ENCODE measurements around the gene SPATA22. TPM values are rescaled to one million over a fixed set of nuclear protein-coding genes. Genes with fewer than 3 reads are reported as not detected.

Gene SPATA22
- total and polyA plus RNA-seq, 9 of the 15 experiments (the other 6 are each of a cell fraction or from before 2014, with no cell fraction given), result 0.17 to 0.77 (median 0.44) TPM

DNA sequence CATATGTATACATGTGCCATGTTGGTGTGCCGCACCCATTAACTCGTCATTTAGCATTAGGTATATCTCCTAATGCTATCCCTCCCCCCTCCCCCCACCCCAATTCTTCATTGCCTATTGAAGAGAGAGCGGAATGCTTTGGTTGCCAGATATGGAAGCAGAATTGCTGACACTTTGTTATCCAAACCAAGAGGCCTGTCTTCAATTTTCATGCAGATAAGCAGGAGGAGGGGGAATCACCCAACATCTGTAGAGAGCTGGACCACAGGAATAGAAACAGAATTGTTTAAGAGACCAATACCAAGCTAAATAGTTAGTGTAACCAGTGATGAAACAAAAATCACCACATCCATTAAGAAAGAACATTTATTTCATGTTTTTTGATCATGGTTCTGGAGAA lies 11.2 kb upstream of the SPATA22 start:
- no peak for FAIRE-seq
- Histone ChIP-seq H3K4me2 (ENCODE audit: insufficient read depth, low read length) (no peak overlapping the region), H3K79me2 (ENCODE audit: control insufficient read depth, insufficient read depth, low read length) (no peaks in the 10 kb centered on the region), H2AFZ (ENCODE audit: low read depth, low read length) (no peak overlapping the region), H3K27ac (ENCODE audit: extremely low read depth, low read depth, low read length) (no peak overlapping the region), H3K27me3 (ENCODE audit: control insufficient read depth in 2 of 2, insufficient read depth in 2 of 2, low read length in 2 of 2) (peaks cover 0 to 4% of the 10 kb centered on the region in 2 experiments; a peak in 1 of 5 replicates), H3K4me1 (replicated peaks in 1 of 2; ENCODE audit: control insufficient read depth in 2 of 2, insufficient read depth in 2 of 2, low read length in 2 of 2) (no peaks in the 10 kb centered on the region), H4K20me1 (replicated peaks; ENCODE audit: control insufficient read depth, insufficient read depth, low read length) (no peaks in the 10 kb centered on the region), H3K4me3 (no peak overlapping the region), H3K9me1 (ENCODE audit: control insufficient read depth, insufficient read depth, low read length) (no peaks in the 10 kb centered on the region), H3K9ac (ENCODE audit: insufficient read depth in 1 of 2, low read depth in 2 of 2, low read length in 2 of 2) (no peak overlapping the region), H3K36me3 (ENCODE audit: control insufficient read depth, insufficient read depth, low read length) (no peaks in the 10 kb centered on the region), H3K9me3 (replicated peaks; ENCODE audit: control insufficient read depth, insufficient read depth, low read depth, low read length) (no peaks in the 10 kb centered on the region)
- CTCF ChIA-PET (ENCODE audit: low intra/inter-chr PET ratio), result no interaction called here
- no peak for ATAC-seq
- WGBS (ENCODE audit: insufficient coverage, low coverage, missing lambda C conversion rate), result 0% methylated on average over 1 of the region's 3 CpGs
- no peak for DNase-seq (ENCODE audit: extremely low read depth in 1 of 4, low spot score in 3 of 4)
- BruUV-seq (replicated peaks), result no TSS peak
- in situ Hi-C loops (cut with MboI) (no loop called here), intact Hi-C loops (cut with micrococcal nuclease) (no loop called here)
- POLR2A ChIA-PET, result no interaction called here
- no peak for TF ChIP-seq RNF2 (IDR thresholded peaks at IDR 0.05)
- TF ChIP-seq, protein P1, sequence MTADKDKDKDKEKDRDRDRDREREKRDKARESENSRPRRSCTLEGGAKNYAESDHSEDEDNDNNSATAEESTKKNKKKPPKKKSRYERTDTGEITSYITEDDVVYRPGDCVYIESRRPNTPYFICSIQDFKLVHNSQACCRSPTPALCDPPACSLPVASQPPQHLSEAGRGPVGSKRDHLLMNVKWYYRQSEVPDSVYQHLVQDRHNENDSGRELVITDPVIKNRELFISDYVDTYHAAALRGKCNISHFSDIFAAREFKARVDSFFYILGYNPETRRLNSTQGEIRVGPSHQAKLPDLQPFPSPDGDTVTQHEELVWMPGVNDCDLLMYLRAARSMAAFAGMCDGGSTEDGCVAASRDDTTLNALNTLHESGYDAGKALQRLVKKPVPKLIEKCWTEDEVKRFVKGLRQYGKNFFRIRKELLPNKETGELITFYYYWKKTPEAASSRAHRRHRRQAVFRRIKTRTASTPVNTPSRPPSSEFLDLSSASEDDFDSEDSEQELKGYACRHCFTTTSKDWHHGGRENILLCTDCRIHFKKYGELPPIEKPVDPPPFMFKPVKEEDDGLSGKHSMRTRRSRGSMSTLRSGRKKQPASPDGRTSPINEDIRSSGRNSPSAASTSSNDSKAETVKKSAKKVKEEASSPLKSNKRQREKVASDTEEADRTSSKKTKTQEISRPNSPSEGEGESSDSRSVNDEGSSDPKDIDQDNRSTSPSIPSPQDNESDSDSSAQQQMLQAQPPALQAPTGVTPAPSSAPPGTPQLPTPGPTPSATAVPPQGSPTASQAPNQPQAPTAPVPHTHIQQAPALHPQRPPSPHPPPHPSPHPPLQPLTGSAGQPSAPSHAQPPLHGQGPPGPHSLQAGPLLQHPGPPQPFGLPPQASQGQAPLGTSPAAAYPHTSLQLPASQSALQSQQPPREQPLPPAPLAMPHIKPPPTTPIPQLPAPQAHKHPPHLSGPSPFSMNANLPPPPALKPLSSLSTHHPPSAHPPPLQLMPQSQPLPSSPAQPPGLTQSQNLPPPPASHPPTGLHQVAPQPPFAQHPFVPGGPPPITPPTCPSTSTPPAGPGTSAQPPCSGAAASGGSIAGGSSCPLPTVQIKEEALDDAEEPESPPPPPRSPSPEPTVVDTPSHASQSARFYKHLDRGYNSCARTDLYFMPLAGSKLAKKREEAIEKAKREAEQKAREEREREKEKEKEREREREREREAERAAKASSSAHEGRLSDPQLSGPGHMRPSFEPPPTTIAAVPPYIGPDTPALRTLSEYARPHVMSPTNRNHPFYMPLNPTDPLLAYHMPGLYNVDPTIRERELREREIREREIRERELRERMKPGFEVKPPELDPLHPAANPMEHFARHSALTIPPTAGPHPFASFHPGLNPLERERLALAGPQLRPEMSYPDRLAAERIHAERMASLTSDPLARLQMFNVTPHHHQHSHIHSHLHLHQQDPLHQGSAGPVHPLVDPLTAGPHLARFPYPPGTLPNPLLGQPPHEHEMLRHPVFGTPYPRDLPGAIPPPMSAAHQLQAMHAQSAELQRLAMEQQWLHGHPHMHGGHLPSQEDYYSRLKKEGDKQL (CRISPR knock-in tag; IDR thresholded peaks at IDR 0.05; ENCODE audit: borderline replicate concordance), result no peak
- TF ChIP-seq, protein P2, sequence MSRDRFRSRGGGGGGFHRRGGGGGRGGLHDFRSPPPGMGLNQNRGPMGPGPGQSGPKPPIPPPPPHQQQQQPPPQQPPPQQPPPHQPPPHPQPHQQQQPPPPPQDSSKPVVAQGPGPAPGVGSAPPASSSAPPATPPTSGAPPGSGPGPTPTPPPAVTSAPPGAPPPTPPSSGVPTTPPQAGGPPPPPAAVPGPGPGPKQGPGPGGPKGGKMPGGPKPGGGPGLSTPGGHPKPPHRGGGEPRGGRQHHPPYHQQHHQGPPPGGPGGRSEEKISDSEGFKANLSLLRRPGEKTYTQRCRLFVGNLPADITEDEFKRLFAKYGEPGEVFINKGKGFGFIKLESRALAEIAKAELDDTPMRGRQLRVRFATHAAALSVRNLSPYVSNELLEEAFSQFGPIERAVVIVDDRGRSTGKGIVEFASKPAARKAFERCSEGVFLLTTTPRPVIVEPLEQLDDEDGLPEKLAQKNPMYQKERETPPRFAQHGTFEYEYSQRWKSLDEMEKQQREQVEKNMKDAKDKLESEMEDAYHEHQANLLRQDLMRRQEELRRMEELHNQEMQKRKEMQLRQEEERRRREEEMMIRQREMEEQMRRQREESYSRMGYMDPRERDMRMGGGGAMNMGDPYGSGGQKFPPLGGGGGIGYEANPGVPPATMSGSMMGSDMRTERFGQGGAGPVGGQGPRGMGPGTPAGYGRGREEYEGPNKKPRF (IDR thresholded peaks at IDR 0.05; ENCODE audit: low read depth, low read length), result no peak
- no peak for TF ChIP-seq ELF1 (tag; IDR thresholded peaks at IDR 0.05)
- no peak for TF ChIP-seq TFAP4 (CRISPR knock-in tag; IDR thresholded peaks at IDR 0.05; ENCODE audit: borderline replicate concordance)
- no peak for TF ChIP-seq HNRNPK (IDR thresholded peaks at IDR 0.05; ENCODE audit: low read depth, low read length, poor library complexity, severe bottlenecking)
- no peak for TF ChIP-seq CHD1 (IDR thresholded peaks at IDR 0.05; ENCODE audit: low read length)
- no peak for TF ChIP-seq THRAP3 (IDR thresholded peaks at IDR 0.05; ENCODE audit: borderline replicate concordance)
- no peak for TF ChIP-seq HLTF (IDR thresholded peaks at IDR 0.05)
- no peak for TF ChIP-seq ESRRB (CRISPR knock-in tag; IDR thresholded peaks at IDR 0.05; ENCODE audit: borderline replicate concordance)
- TF ChIP-seq, protein P3, sequence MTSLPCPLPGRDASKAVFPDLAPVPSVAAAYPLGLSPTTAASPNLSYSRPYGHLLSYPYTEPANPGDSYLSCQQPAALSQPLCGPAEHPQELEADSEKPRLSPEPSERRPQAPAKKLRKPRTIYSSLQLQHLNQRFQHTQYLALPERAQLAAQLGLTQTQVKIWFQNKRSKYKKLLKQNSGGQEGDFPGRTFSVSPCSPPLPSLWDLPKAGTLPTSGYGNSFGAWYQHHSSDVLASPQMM (CRISPR knock-in tag; IDR thresholded peaks at IDR 0.05), result no peak
- no peak for TF ChIP-seq HDGF (IDR thresholded peaks at IDR 0.05)
